Lower lobe of right lung (tissue), 2 donors: ENCODE results near the gene PURA. TPM values are rescaled to one million over a fixed set of nuclear protein-coding genes. Genes with fewer than 3 reads are reported as not detected.
A peak's percentile ranks its signal among the peaks of the same experiment; 100 is the strongest.

ENCODE experiments used
- ATAC-seq, 2 donors: fragments of 200-7000 bp; cut with Tn5 transposase; one replicate each; pipeline ENCODE4 v1.9.1; 2020 to 2022; ENCODE audit warnings: mild to moderate bottlenecking in 2 of 2, moderate library complexity in 2 of 2
- DNase-seq: peaks from one replicate; pipeline ENCODE4 v3.0.0-alpha.2; 2020
- H3K27ac ChIP-seq: fragments of 200-600 bp; one replicate; pipeline ENCODE4 v1.8.0; 2022
- H3K27me3 ChIP-seq: fragments of 200-600 bp; one replicate; pipeline ENCODE4 v1.8.0; 2022; ENCODE audit warnings: low read depth
- H3K36me3 ChIP-seq: fragments of 200-600 bp; one replicate; pipeline ENCODE4 v1.8.0; 2022; ENCODE audit warnings: mild to moderate bottlenecking
- H3K4me1 ChIP-seq: fragments of 200-600 bp; one replicate; pipeline ENCODE4 v1.8.0; 2022
- H3K4me3 ChIP-seq: fragments of 200-600 bp; one replicate; pipeline ENCODE4 v1.8.0; 2022; ENCODE audit warnings: mild to moderate bottlenecking
- H3K9me3 ChIP-seq: fragments of 200-600 bp; one replicate; pipeline ENCODE4 v1.8.0; 2022
- CTCF ChIP-seq: fragments of 200-600 bp; IDR thresholded peaks from one replicate; pipeline ENCODE4 v1.8.0; 2022; ENCODE audit warnings: antibody characterized with exemption, mild to moderate bottlenecking
- intact Hi-C: fragments of 100-400 bp; cut with DNase I; formaldehyde crosslinking; loops from one replicate; pipeline ENCODE4 v1.11.0; 2022
- total RNA-seq: library from RNA; stranded (reverse); fragmentation: NEBNext Ultra II Directional; extraction: Animal tissue kit (Norgen Biotek cat#: 25700); gene quantifications from one replicate; pipeline ENCODE4 v1.2.1, GENCODE V29; 2021
- donor health status: DM: no; HTN: yes; CAD: no; lungs with severe emphysema.

PURA gene
- total RNA-seq, 1 donor from 2014 or later = 32.4 TPM

- Histone ChIP-seq H3K4me3 (no peak overlapping the region), H3K4me1 (peaks cover 42% of the 10 kb centered on the region)
These were observed 36.3 kb downstream of the PURA start for GRCh38 chr5:140150201-140150600.

GRCh38 chr5:140151144-140152021 lies 37.5 kb downstream of the PURA start:
- H3K27ac ChIP-seq = no peak overlapping the region

More at GRCh38 chr5:140150201-140150600, 36.3 kb downstream of the PURA start:
- ATAC-seq (no peak), DNase-seq (no peak)
- intact Hi-C loops = no loop called here
- no peaks in the 10 kb centered on the region for H3K27me3 ChIP-seq
- no peaks in the 10 kb centered on the region for H3K9me3 ChIP-seq
- H3K36me3 ChIP-seq = no peaks in the 10 kb centered on the region
- TF ChIP-seq CTCF = no peak
- no peak overlapping the region for H3K27ac ChIP-seq

GRCh38 chr5:140152022-140152999 lies 38.4 kb downstream of the PURA start:
- ATAC-seq (peak; percentile 18 to 32), DNase-seq (no peak)
- Histone ChIP-seq H3K4me1 (peaks cover 42% of the 10 kb centered on the region), H3K36me3 (no peaks in the 10 kb centered on the region), H3K27ac (peak overlapping the region; percentile 31), H3K4me3 (no peak overlapping the region), H3K9me3 (no peaks in the 10 kb centered on the region), H3K27me3 (no peaks in the 10 kb centered on the region)
- TF ChIP-seq CTCF = no peak
- intact Hi-C loops = no loop called here

More at GRCh38 chr5:140151144-140152021, 37.5 kb downstream of the PURA start:
- ATAC-seq = peak; percentile 58 to 70
- H3K4me3 ChIP-seq = no peak overlapping the region
- H3K9me3 ChIP-seq = no peaks in the 10 kb centered on the region
- H3K27me3 ChIP-seq = no peaks in the 10 kb centered on the region
- TF ChIP-seq CTCF = no peak
- intact Hi-C loops = no loop called here
- no peak for DNase-seq
- H3K4me1 ChIP-seq = peaks cover 37% of the 10 kb centered on the region
- H3K36me3 ChIP-seq = no peaks in the 10 kb centered on the region

GRCh38 chr5:140153255-140153654 lies 39.3 kb downstream of the PURA start:
- Histone ChIP-seq H3K27ac (no peak overlapping the region), H3K4me1 (peaks cover 47% of the 10 kb centered on the region)
- intact Hi-C loops = no loop called here

More at GRCh38 chr5:140153255-140153654, 39.3 kb downstream of the PURA start:
- ATAC-seq (no peak), DNase-seq (no peak)
- Histone ChIP-seq H3K4me3 (no peak overlapping the region), H3K36me3 (no peaks in the 10 kb centered on the region), H3K27me3 (no peaks in the 10 kb centered on the region), H3K9me3 (no peaks in the 10 kb centered on the region)
- no peak for TF ChIP-seq CTCF
